LoVo (cell line): Measurements from ENCODE around the gene TRMT5.

Source experiments
- DNase-seq: peaks from one replicate; pipeline ENCODE4 v3.0.0-alpha.2; 2016; ENCODE audit warnings: low spot score

TRMT5 gene

DNA sequence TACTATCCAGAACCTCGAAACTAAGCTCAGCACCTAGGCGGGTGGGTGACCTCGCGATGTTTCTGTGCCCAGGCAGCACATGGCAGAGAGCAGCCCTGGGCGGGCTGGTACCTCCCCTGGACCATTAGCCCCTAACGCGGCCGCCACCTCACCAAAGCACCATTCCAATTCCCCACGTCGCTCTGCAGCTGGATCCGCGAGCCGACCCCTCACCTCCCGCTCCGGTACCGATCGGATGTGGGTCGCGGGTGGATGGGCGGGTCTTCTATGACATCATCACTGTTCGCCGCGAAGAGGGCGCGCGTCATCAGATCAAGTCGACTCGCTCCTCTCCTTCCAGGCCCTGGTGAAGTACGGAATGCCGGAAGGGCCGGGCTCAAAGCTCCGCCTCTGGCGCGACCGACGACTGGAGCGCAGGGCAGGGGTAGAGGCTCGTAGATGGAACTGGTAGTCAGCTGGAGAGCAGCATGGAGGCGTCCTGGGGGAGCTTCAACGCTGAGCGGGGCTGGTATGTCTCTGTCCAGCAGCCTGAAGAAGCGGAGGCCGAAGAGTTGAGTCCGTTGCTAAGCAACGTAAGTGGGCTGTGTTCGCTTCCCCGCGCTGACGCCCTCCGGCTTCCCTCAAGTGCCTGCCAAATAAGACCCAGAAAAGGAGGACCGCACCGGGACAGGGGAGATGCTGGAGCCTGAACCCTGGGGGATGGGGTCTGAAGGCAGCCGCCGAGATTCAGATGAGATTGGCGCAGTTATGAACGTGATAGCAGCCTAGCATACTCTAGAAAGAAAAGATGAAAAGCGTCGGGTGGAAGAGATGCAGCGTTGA lies at the start of gene TRMT5, which contains the start of gene SLC38A6:
Gene TRMT5 (minus strand): TSS at position 269 of the 822 bp plus-strand sequence. CDS start 106 bp downstream, at position 163.
Gene SLC38A6 (plus strand): TSS at position 435 of the 822 bp plus-strand sequence. CDS start 33 bp downstream, at position 468.
- peak; percentile 93 for DNase-seq

DNA sequence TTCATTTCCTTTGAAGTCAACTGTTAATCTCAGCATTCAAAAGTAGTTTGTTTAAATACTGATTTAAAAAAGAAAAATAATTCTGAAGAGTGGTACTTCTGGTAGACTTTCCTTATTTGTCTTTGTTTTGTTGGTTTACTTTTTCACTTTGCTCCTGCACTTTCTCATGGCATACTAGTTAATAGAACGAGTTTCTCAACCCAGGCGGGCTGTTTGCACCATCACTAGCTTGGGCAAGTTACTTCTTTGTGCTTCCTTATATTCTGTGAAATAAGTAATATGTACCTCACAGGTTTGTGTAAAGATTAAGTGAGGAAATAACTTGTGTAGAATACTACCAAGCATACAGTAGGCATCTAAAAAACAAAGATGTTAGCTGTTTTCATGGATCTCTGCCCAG lies 45.6 kb upstream of the TRMT5 start:
- DNase-seq: no peak

DNA sequence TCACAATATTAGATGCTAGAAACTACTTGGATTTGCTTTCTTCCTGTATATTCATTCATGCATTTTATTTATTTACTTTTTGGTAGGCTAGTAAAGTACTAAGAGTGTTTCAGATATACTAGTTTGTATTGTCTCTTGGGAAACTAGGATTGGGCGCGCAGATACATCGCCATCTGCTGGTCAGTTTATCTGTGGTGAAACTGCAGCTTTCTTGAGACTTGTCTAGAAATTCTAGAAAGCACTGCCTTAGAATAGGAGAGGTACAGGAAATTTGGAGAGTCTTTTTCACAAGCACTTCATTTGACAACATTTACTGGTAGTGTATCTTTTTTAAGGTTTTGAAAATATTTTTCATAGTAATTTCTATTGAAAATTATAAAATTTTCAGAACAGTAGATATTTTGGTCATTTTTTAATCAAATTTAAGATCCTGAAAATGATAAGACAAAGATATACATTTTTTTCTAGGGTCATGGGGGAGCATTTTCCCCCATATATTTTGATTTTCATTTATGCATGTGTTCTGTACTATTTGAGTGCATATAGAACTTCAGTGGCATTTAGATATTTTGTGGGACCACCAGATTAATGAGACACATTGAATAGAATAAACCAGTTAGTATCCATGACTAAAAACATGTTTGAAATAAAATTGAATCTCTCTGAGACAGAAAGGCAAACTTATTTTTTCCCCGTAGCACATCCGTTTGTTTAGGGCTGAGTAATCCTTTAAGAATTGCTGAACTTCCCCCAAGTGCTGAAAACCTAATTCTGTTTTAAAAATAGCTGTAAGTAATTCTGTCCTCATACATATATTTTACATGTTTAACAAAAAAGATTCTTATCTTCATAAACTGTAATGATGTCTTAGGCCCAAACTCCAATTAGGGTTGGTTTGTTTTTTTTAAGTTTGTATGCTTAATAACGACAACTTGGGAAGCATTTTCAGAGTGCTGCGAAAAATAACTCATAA lies 44.7 kb upstream of the TRMT5 start:
- DNase-seq: peak; percentile 73

DNA sequence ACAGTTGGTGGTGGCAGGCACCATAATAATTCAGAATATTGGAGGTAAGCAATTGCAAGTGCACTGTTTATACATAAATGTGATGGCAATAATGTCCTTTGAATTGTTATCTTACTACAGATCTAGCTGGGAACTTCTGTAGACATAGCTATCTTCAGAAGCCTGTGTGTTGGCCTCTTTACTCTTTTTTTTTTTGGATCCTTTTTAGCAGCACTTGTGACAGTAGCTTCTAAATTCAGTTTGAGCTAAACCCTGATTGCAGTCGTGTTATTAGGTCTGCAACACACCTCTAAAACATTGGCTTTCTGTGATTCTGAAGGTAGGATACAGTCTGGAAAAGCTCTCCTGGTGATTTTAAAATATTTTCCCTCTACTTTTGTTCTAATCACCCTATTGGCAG lies 38.7 kb upstream of the TRMT5 start:
- no peak for DNase-seq

- DNase-seq: no peak
Observed at GRCh38 chr14:61003571-61003970, 22.7 kb upstream of the TRMT5 start.

DNA sequence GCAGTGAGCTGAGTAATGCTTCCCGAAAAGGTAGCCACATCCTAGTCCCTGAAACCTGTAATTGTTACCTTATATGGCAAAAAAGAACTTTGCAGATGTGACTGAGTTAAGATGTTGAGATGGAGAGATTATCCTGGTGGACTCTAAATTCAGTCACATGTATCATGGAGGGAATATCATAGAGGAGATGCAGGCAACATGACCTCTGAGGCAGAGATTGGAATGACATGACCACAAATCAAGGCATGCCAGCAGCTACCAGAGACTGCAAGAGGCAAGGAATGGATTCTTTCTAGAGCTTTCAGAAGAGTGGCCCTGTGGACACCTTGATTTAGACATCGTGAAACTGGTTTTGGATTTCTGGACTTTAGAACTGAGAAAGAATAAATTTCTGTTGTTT lies 18.7 kb upstream of the TRMT5 start:
- DNase-seq: no peak

DNA sequence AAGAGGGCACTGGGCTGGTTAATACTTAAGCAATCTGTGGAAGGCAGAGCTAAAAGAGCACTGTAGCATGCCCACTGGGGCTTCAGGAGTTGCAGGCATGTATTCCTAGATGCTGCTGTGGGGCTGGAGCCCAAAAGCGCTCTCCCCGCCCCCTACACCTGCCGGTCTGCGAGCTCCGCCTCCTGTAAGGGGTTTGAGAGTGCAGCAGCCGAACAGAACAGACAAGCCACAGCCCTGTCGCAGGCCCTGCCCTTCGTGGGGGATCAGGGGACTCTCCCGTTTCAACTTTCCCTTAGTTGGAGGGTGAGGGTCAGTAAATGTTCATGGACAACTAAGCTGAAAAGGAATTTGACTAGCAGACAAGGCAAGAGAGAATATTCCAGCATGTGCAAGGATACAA lies 17.7 kb upstream of the TRMT5 start:
- DNase-seq: no peak

GRCh38 chr14:60989599-60989998 lies 8.7 kb upstream of the TRMT5 start:
- no peak for DNase-seq

GRCh38 chr14:60986500-60986899 lies 5.6 kb upstream of the TRMT5 start:
- no peak for DNase-seq

DNA sequence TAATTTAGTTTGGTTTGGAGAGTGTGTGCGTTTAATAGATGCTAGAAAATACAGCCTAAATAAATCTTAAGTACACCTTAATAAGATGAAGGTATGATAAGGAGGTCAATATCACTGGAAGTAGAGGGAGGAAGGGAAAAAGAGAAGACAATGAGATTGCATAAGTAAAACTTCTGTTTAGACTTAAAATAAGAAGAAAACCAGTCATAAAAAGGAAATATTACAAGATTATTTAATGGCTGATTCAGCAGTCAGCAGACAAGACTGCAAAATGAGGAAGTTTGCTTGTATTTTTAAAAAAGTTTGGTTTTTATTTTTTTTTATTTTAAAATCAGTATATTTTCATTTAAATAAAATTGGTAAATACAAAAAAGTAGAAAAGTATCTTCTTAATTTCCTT lies 3.3 kb upstream of the TRMT5 start:
- no peak for DNase-seq

GRCh38 chr14:60981633-60982455 lies 965 bp upstream of the TRMT5 start:
- DNase-seq: peak; percentile 34

- no peak for DNase-seq
Observed at GRCh38 chr14:60977847-60978246, 3.0 kb downstream of the TRMT5 start.

DNA sequence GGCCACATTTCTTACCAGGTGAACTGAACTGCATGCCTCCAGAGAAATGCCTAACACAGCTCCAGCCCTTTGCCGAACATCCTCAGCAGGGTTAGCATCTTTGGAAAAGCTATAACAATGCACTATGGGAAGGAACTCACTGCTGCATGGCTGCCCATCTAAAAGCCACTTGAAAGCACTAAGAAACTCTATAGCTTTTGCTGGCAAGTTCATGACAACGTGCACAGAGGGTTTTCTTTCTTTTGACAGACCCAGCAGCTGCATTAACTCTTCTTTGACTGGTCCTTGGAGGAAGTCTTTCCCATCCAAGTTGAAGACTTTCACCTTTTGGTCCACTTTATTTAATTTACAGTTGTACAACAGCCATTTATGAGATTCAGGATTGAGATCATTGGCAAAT lies 5.3 kb downstream of the TRMT5 start:
- DNase-seq: no peak

GRCh38 chr14:60974090-60974651 lies 6.7 kb downstream of the TRMT5 start:
- DNase-seq: no peak

GRCh38 chr14:60973070-60973469 lies 7.8 kb downstream of the TRMT5 start:
- DNase-seq: no peak

DNA sequence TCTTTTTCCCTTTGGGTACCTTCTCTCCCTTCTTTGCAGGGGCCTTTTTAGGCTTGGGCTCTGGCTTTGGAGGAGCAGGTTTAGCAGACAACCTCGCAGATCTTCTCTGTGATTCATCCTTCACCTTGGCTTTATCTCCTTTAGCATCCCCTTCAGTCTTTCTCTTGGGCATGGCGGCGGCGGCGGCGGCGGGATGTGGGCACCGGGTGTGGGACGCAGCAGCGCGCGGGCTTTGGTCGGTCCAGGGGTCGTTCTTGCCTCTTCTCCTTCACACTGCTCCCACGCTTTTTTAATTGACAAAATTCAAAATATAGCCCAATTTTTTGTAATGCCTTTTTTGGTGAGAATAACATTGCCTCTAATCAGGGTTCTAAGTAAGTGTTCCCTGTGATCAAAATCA lies 8.6 kb downstream of the TRMT5 start:
- no peak for DNase-seq

GRCh38 chr14:60971271-60971670 lies 9.6 kb downstream of the TRMT5 start:
- DNase-seq: no peak

DNA sequence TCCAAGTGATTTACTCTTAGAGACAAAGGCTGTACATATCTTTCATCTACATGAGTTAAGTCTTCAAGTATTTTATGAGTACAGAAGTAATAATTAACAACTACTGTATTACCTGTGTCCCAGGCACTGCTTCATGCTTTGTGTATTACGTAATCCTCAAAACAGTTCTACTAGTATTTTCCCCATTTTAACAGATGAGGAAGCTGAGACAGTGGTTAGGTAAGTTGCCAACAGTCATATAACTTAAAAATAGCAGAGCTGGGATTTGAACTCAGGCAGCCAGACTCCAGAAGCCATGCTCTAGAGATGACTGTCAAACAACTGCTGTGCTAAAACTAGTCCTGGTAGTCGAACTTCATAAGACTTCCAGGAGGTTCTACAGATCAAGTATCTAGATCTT lies 10.7 kb downstream of the TRMT5 start:
- no peak for DNase-seq

DNA sequence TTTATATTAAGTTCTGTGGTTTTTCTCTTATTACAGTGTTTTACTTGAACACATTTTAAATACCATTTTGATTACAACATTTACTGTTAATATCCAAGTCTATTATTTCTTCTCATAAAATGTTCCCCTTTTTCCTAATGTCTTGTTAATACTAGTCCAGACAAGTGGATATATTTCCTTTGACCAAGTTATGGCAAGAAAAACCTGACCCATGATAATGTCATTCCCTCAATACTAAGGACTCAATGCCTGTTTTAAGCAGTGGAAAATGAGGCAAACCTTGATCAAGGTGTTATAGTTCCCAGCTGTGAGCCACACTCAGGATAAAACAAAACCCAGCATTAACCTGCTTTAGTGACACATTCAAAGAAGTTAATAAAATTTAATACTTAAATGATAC lies 12.2 kb downstream of the TRMT5 start:
- DNase-seq: no peak

GRCh38 chr14:60968099-60968498 lies 12.8 kb downstream of the TRMT5 start:
- no peak for DNase-seq

- no peak for DNase-seq
Observed at GRCh38 chr14:60965402-60965801, 15.5 kb downstream of the TRMT5 start.

DNA sequence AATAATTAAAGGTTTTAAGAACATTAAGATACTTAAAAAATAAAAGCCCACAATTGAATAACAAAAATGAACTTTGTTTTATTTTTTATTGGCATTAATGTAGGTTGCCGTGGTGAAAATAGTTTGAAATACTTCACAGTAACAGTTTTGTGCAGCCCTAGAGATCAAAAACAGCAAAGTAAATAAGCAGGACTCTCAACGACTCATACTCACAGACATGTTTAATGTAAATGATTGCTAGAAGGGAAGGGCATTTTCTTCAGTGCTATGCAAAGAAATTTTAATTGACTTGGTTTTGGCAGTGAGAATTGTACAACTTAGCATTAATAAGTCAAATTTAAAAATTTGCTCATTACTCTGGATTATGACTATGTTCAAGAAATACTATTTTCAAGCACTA lies 16.0 kb downstream of the TRMT5 start:
- no peak for DNase-seq
